IMR-90 (cell line): ENCODE measurements around the gene FAM53B. TPM values are rescaled to one million over a fixed set of nuclear protein-coding genes. Genes with fewer than 3 reads are reported as not detected.

Experiments
- ATAC-seq: fragments of 200-7000 bp; cut with Tn5 transposase; 2 replicates; pipeline ENCODE4 v1.9.1; 2020; ENCODE audit warnings: low read depth, mild to moderate bottlenecking, moderate library complexity
- BruUV-seq: library from RNA; stranded (reverse); fragments of 400-500 nt; replicated peaks from 2 replicates; lab custom pipeline; 2021; lab: Mats Ljungman, UMichigan
- CTCF ChIA-PET: fragments of 300-600 bp; formaldehyde crosslinking; extraction: SDS; loops from one replicate; lab custom pipeline; 2021; ENCODE audit warnings: antibody characterized with exemption; lab: Yijun Ruan, JAX
- POLR2A ChIA-PET: fragments of 300-600 bp; sonication (Branson Sonifier 250); formaldehyde crosslinking; loops from one replicate; lab custom pipeline; 2022; ENCODE audit warnings: antibody characterized with exemption; ENCODE audit not compliant: unreplicated experiment; lab: Charles Lee
- DNase-seq: peaks from one replicate; pipeline ENCODE4 v3.0.0; 2013
- H2AFZ ChIP-seq: replicated peaks from 2 replicates; pipeline ENCODE3; 2013; ENCODE audit warnings: low read length, mild to moderate bottlenecking; ENCODE audit not compliant: poor library complexity
- H2AK5ac ChIP-seq: 2 replicates; pipeline ENCODE4 v1.6.1; 2013; ENCODE audit warnings: low read depth, low read length, inconsistent platforms
- H2AK9ac ChIP-seq: replicated peaks from 2 replicates; pipeline ENCODE3; 2013; ENCODE audit warnings: mild to moderate bottlenecking, low read depth, low read length, moderate library complexity; ENCODE audit not compliant: poor library complexity
- H2BK120ac ChIP-seq: 2 replicates; pipeline ENCODE4 v1.6.1; 2013; ENCODE audit warnings: low read depth, low read length, inconsistent platforms
- H2BK15ac ChIP-seq: 3 replicates; pipeline ENCODE4 v1.6.1; 2013; ENCODE audit warnings: low read depth, low read length, inconsistent platforms
- H2BK20ac ChIP-seq: 2 replicates; pipeline ENCODE4 v1.6.1; 2013; ENCODE audit warnings: low read depth, mild to moderate bottlenecking, inconsistent platforms, low read length, moderate library complexity
- H2BK5ac ChIP-seq: 2 replicates; pipeline ENCODE4 v1.6.1; 2013; ENCODE audit warnings: mild to moderate bottlenecking, low read depth, low read length, inconsistent platforms; ENCODE audit not compliant: poor library complexity, severe bottlenecking
- H3K14ac ChIP-seq: replicated peaks from 2 replicates; pipeline ENCODE4 v1.6.1; 2013; ENCODE audit warnings: low read depth, low read length, inconsistent platforms
- H3K18ac ChIP-seq: 2 replicates; pipeline ENCODE4 v1.6.1; 2013; ENCODE audit warnings: low read depth, low read length, control low read depth
- H3K23ac ChIP-seq: 2 replicates; pipeline ENCODE4 v1.6.1; 2013; ENCODE audit warnings: low read depth, low read length, inconsistent platforms
- H3K27ac ChIP-seq: 2 replicates; pipeline ENCODE4 v1.5.1; 2013; ENCODE audit warnings: mild to moderate bottlenecking, control low read depth, low read length; ENCODE audit not compliant: insufficient read depth
- H3K27me3 ChIP-seq: 2 replicates; pipeline ENCODE4 v1.6.1; 2013; ENCODE audit warnings: low read length; ENCODE audit not compliant: control insufficient read depth, insufficient read depth
- H3K36me3 ChIP-seq: 2 replicates; pipeline ENCODE4 v1.6.1; 2013; ENCODE audit warnings: low read length, mixed read lengths; ENCODE audit not compliant: control insufficient read depth, insufficient read depth
- H3K4ac ChIP-seq: 2 replicates; pipeline ENCODE4 v1.6.1; 2013; ENCODE audit warnings: low read depth, low read length, inconsistent platforms
- H3K4me1 ChIP-seq: 2 replicates; pipeline ENCODE4 v1.6.1; 2013; ENCODE audit warnings: low read length, mixed read lengths; ENCODE audit not compliant: control insufficient read depth, insufficient read depth
- H3K4me2 ChIP-seq: 2 replicates; pipeline ENCODE4 v1.6.1; 2013; ENCODE audit warnings: low read depth, mild to moderate bottlenecking, control low read depth, low read length, moderate library complexity
- H3K4me3 ChIP-seq: 2 replicates; pipeline ENCODE4 v1.5.1; 2013; ENCODE audit warnings: low read depth, mild to moderate bottlenecking, control low read depth, low read length, moderate library complexity; ENCODE audit not compliant: insufficient read depth
- H3K56ac ChIP-seq: 2 replicates; pipeline ENCODE4 v1.6.1; 2013; ENCODE audit warnings: low read length, inconsistent platforms; ENCODE audit not compliant: insufficient read depth; ENCODE audit errors: extremely low read depth
- H3K79me1 ChIP-seq, 2 experiments: 2 replicates each; pipeline ENCODE4 v1.6.1; 2013; ENCODE audit warnings: low read length in 2 of 2, inconsistent platforms in 1 of 2, low read depth in 1 of 2
- H3K9ac ChIP-seq: 2 replicates; pipeline ENCODE4 v1.6.1; 2013; ENCODE audit warnings: low read depth, low read length, control low read depth
- H3K9me1 ChIP-seq: 2 replicates; pipeline ENCODE4 v1.6.1; 2013; ENCODE audit warnings: low read length, inconsistent platforms; ENCODE audit not compliant: insufficient read depth
- H3K9me3 ChIP-seq: 2 replicates; pipeline ENCODE4 v1.6.1; 2013; ENCODE audit warnings: low read length; ENCODE audit not compliant: control insufficient read depth, insufficient read depth
- H4K20me1 ChIP-seq: 2 replicates; pipeline ENCODE4 v1.6.1; 2013; ENCODE audit warnings: low read length, inconsistent platforms; ENCODE audit not compliant: insufficient read depth
- H4K5ac ChIP-seq: 2 replicates; pipeline ENCODE4 v1.6.1; 2013; ENCODE audit warnings: mild to moderate bottlenecking, low read depth, low read length, control low read depth
- H4K8ac ChIP-seq, 2 experiments: 2 replicates each; pipeline ENCODE4 v1.6.1; 2013; ENCODE audit warnings: low read depth in 2 of 2, low read length in 2 of 2, control low read depth in 1 of 2, inconsistent platforms in 1 of 2
- H4K91ac ChIP-seq: 2 replicates; pipeline ENCODE4 v1.6.1; 2013; ENCODE audit warnings: low read depth, low read length, inconsistent platforms; ENCODE audit not compliant: insufficient read depth
- BHLHE40 ChIP-seq: fragments of 150-350 bp; IDR thresholded peaks from 2 replicates; pipeline ENCODE4 v1.6.1; 2016; ENCODE audit warnings: mild to moderate bottlenecking, low read depth, low read length
- CEBPB ChIP-seq: IDR thresholded peaks from 2 replicates; pipeline ENCODE4 v1.6.1; 2012; ENCODE audit warnings: low read depth, low read length, improper control_type of control experiment
- CHD1 ChIP-seq: IDR thresholded peaks from 2 replicates; pipeline ENCODE4 v1.6.1; 2012; ENCODE audit warnings: low read depth, low read length, improper control_type of control experiment
- ELK1 ChIP-seq: fragments of 150-350 bp; IDR thresholded peaks from 2 replicates; pipeline ENCODE4 v1.6.1; 2016; ENCODE audit warnings: low read depth, mild to moderate bottlenecking, low read length, moderate library complexity, borderline replicate concordance
- FOS ChIP-seq: fragments of 150-350 bp; IDR thresholded peaks from 2 replicates; pipeline ENCODE4 v1.6.1; 2016; ENCODE audit warnings: low read depth, low read length
- MAFK ChIP-seq: IDR thresholded peaks from 2 replicates; pipeline ENCODE4 v1.6.1; 2012; ENCODE audit warnings: low read depth, low read length, improper control_type of control experiment
- MAZ ChIP-seq: IDR thresholded peaks from 2 replicates; pipeline ENCODE4 v1.6.1; 2012; ENCODE audit warnings: low read depth, mild to moderate bottlenecking, low read length, improper control_type of control experiment, moderate library complexity, borderline replicate concordance
- MXI1 ChIP-seq: IDR thresholded peaks from 2 replicates; pipeline ENCODE4 v1.6.1; 2012; ENCODE audit warnings: low read depth, mild to moderate bottlenecking, low read length, moderate library complexity, borderline replicate concordance
- NFE2L2 ChIP-seq: fragments of 150-350 bp; IDR thresholded peaks from 2 replicates; pipeline ENCODE4 v1.6.1; 2016; ENCODE audit warnings: low read depth, mild to moderate bottlenecking, low read length
- POLR2A ChIP-seq: IDR thresholded peaks from 2 replicates; pipeline ENCODE4 v1.6.1; 2012; ENCODE audit warnings: mild to moderate bottlenecking, low read depth, low read length
- RAD21 ChIP-seq: IDR thresholded peaks from 2 replicates; pipeline ENCODE4 v1.6.1; 2012; ENCODE audit warnings: low read length, improper control_type of control experiment
- RCOR1 ChIP-seq: IDR thresholded peaks from 2 replicates; pipeline ENCODE4 v1.6.1; 2012; ENCODE audit warnings: mild to moderate bottlenecking, low read length, improper control_type of control experiment; ENCODE audit not compliant: insufficient replicate concordance
- RFX5 ChIP-seq: IDR thresholded peaks from 2 replicates; pipeline ENCODE4 v1.8.0; 2012; ENCODE audit warnings: low read depth, mild to moderate bottlenecking, low read length, moderate library complexity
- SMC3 ChIP-seq: fragments of 150-350 bp; IDR thresholded peaks from 2 replicates; pipeline ENCODE4 v1.6.1; 2016; ENCODE audit warnings: low read depth, mild to moderate bottlenecking, antibody characterized with exemption, low read length, moderate library complexity
- WGBS, 2 experiments: methylation state at CpG; one replicate each; pipeline versions ENCODE4 v1.1.5 to v1.1.7; 2013; ENCODE audit warnings: missing lambda C conversion rate in 2 of 2; ENCODE audit not compliant: insufficient read length in 1 of 2; ENCODE audit errors: extremely low coverage in 2 of 2; 5-methylcytosine and 5-hydroxymethylcytosine counted together
- dilution Hi-C: fragments of 300-500 bp; cut with HindIII; formaldehyde crosslinking; loops from one replicate; pipeline ENCODE4 v1.14.3; 2018; ENCODE audit warnings: low sequenced_read_pairs; ENCODE audit not compliant: unreplicated experiment
- in situ Hi-C: fragments of 300-500 bp; cut with MboI; formaldehyde crosslinking; loops from 3 replicates; pipeline ENCODE4 v1.14.3; 2019; ENCODE audit warnings: low sequenced_read_pairs, inconsistent platforms, mixed read lengths
- intact Hi-C: fragments of 100-400 bp; cut with micrococcal nuclease; formaldehyde crosslinking; loops from 2 replicates; pipeline ENCODE4 v1.10.0; 2022
- polyA plus RNA-seq, 3 experiments: library from polyadenylated mRNA; depleted of rRNA; stranded (reverse); fragments of >200 nt; gene quantifications; 2 replicates each; pipeline ENCODE4 v1.2.3, GENCODE V29; 2012; ENCODE audit warnings: low replicate concordance in 1 of 3
- total RNA-seq: library from RNA; depleted of rRNA; stranded (reverse); fragments of >200 nt; gene quantifications from 2 replicates; pipeline ENCODE4 v1.2.3, GENCODE V29; 2012
- TF ChIP-seq, protein P1 (sequence below): conservative IDR thresholded peaks from 2 replicates; pipeline ENCODE4 v1.5.1; 2012; ENCODE audit warnings: mild to moderate bottlenecking, low read depth, low read length, improper control_type of control experiment

The FAM53B gene
- total and polyA plus RNA-seq, 2 of the 4 experiments (the other 2 are of a cell fraction) = 3.8 to 5.7 TPM

DNA sequence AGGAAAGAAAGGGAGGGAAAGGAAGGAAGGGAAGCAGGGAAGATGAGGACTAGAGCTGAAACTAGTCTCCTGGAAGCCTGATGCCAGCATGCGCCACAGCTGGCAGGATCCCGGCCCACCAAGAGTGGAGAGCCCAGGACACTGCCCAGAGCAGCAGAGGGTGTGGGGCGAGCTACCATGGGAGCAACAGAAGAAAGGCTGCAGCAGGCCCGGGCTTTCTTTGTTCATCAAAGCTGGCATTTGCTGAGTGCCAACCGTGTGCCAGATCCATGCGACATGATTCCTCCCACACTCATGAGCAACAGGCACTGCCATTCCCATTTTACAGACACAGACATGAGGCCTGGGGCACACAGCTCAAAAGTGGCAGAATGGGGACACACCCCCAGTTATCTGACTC, 68.9 kb downstream of the FAM53B start:
- no peak overlapping the region for H4K8ac ChIP-seq
- no peak overlapping the region for H3K56ac ChIP-seq
- no peak overlapping the region for H2BK15ac ChIP-seq
- no peaks in the 10 kb centered on the region for H3K36me3 ChIP-seq
- no peak overlapping the region for H2BK120ac ChIP-seq
- H3K9me3 ChIP-seq = no peaks in the 10 kb centered on the region
- H3K79me1 ChIP-seq = peaks cover 6 to 9% of the 10 kb centered on the region in 2 experiments; a peak in 3 of 4 replicates
- H3K27me3 ChIP-seq = no peaks in the 10 kb centered on the region
- BruUV-seq = no TSS peak
- ChIA-PET POLR2A (no interaction called here), CTCF (no interaction called here)
- H3K9me1 ChIP-seq = peaks cover 3% of the 10 kb centered on the region
- ATAC-seq (no peak), DNase-seq (no peak)
- intact Hi-C loops (no loop called here), dilution Hi-C loops (no loop called here), in situ Hi-C loops (no loop called here)
- no peak overlapping the region for H2AFZ ChIP-seq
- H2AK5ac ChIP-seq = no peak overlapping the region
- H3K4ac ChIP-seq = no peak overlapping the region
- H2AK9ac ChIP-seq = no peak overlapping the region
- H4K5ac ChIP-seq = no peak overlapping the region
- H3K4me1 ChIP-seq = peaks cover 13% of the 10 kb centered on the region; the same call in 1 of the 2 replicates
- TF ChIP-seq CEBPB = no peak
- TF ChIP-seq POLR2A = no peak
- TF ChIP-seq, protein P1, sequence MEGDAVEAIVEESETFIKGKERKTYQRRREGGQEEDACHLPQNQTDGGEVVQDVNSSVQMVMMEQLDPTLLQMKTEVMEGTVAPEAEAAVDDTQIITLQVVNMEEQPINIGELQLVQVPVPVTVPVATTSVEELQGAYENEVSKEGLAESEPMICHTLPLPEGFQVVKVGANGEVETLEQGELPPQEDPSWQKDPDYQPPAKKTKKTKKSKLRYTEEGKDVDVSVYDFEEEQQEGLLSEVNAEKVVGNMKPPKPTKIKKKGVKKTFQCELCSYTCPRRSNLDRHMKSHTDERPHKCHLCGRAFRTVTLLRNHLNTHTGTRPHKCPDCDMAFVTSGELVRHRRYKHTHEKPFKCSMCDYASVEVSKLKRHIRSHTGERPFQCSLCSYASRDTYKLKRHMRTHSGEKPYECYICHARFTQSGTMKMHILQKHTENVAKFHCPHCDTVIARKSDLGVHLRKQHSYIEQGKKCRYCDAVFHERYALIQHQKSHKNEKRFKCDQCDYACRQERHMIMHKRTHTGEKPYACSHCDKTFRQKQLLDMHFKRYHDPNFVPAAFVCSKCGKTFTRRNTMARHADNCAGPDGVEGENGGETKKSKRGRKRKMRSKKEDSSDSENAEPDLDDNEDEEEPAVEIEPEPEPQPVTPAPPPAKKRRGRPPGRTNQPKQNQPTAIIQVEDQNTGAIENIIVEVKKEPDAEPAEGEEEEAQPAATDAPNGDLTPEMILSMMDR = no peak
- no peak for TF ChIP-seq BHLHE40
- no peak for TF ChIP-seq RCOR1
- TF ChIP-seq MAZ = no peak
- TF ChIP-seq CHD1 = no peak
- no peak for TF ChIP-seq FOS
- TF ChIP-seq ELK1 = no peak
- no peak for TF ChIP-seq MXI1
- no peak for TF ChIP-seq SMC3
- no peak for TF ChIP-seq MAFK
- TF ChIP-seq RFX5 = no peak
- TF ChIP-seq NFE2L2 = no peak
- no peak for TF ChIP-seq RAD21
- H4K20me1 ChIP-seq = peaks cover 13% of the 10 kb centered on the region; the same call in 1 of the 2 replicates
- no peak overlapping the region for H2BK20ac ChIP-seq
- no peak overlapping the region for H2BK5ac ChIP-seq
- H3K4me3 ChIP-seq = no peak overlapping the region
- H4K91ac ChIP-seq = no peak overlapping the region
- no peak overlapping the region for H3K4me2 ChIP-seq
- 97% methylated on average over 6 of the region's 6 CpGs; no CpG with 5 or more reads in 1 of the 2 experiments for WGBS, 2 experiments
- H3K23ac ChIP-seq = no peak overlapping the region
- no peak overlapping the region for H3K14ac ChIP-seq
- H3K9ac ChIP-seq = no peak overlapping the region
- no peak overlapping the region for H3K27ac ChIP-seq
- H3K18ac ChIP-seq = no peak overlapping the region
